Gastrocnemius medialis (tissue), 4 donors: ENCODE measurements around the gene RERE.

Experiments
- POLR2A ChIP-seq, 2 donors: fragments of 450-650 bp; IDR thresholded peaks; one replicate each; pipeline ENCODE4 v1.6.1; 2017; ENCODE audit warnings: antibody characterized with exemption in 2 of 2, mild to moderate bottlenecking in 2 of 2, moderate library complexity in 2 of 2
- TF ChIP-seq, protein P1 (sequence below), 5 experiments: fragments of 450-650 bp in 3 of 5; fragments of 200-600 bp in 2 of 5; sonication (generic) in 2 of 5; IDR thresholded peaks in 4 of 5; conservative IDR thresholded peaks in 1 of 5; 1 replicate in 4 of 5; 2 replicates in 1 of 5; pipeline ENCODE4 v1.5.1; 2016 to 2019; ENCODE audit warnings: antibody characterized with exemption in 5 of 5, mild to moderate bottlenecking in 3 of 5, moderate library complexity in 3 of 5

DNA sequence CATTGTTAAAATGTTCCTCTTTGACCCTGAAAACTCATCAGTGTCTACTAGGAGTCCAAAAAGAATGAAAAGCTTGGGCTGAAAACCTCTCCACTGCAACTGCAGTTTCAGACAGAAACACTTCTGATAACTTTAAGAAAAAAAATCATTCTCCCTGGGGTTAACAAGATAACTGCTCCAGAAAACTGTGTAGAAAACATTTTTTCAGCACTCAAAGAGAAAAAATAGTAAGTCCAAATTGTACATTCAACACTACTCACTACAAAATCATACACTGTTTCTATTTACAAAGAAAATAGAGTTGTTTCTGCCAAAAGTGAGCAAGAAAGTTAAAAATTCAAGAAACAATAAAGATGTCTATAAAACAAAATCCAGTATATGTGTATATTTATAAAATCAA lies 157.8 kb downstream of the RERE start:
- TF ChIP-seq, protein P1, sequence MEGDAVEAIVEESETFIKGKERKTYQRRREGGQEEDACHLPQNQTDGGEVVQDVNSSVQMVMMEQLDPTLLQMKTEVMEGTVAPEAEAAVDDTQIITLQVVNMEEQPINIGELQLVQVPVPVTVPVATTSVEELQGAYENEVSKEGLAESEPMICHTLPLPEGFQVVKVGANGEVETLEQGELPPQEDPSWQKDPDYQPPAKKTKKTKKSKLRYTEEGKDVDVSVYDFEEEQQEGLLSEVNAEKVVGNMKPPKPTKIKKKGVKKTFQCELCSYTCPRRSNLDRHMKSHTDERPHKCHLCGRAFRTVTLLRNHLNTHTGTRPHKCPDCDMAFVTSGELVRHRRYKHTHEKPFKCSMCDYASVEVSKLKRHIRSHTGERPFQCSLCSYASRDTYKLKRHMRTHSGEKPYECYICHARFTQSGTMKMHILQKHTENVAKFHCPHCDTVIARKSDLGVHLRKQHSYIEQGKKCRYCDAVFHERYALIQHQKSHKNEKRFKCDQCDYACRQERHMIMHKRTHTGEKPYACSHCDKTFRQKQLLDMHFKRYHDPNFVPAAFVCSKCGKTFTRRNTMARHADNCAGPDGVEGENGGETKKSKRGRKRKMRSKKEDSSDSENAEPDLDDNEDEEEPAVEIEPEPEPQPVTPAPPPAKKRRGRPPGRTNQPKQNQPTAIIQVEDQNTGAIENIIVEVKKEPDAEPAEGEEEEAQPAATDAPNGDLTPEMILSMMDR (IDR thresholded peaks at IDR 0.05 in 4 of 5, conservative IDR thresholded peaks at IDR 0.05 in 1 of 5) = no peak
- TF ChIP-seq POLR2A (IDR thresholded peaks at IDR 0.05) = no peak
